GM23338 (cell line): ENCODE measurements around the gene FNDC3A. TPM values are rescaled to one million over a fixed set of nuclear protein-coding genes. Genes with fewer than 3 reads are reported as not detected.

Experiments used
- EZH2 ChIP-seq: fragments of 200-600 bp; sonication (generic); IDR thresholded peaks from one replicate; pipeline ENCODE4 v1.8.0; 2017; ENCODE audit warnings: antibody characterized with exemption, mild to moderate bottlenecking, low read depth; ENCODE audit not compliant: unreplicated experiment
- EZH2phosphoT487 ChIP-seq: fragments of 200-600 bp; sonication (generic); IDR thresholded peaks from one replicate; pipeline ENCODE4 v1.8.1; 2018; ENCODE audit warnings: antibody characterized with exemption; ENCODE audit not compliant: unreplicated experiment
- JUNB ChIP-seq: IDR thresholded peaks from one replicate; pipeline ENCODE4 v1.6.1; 2016; ENCODE audit warnings: antibody characterized with exemption; ENCODE audit not compliant: unreplicated experiment
- REST ChIP-seq: IDR thresholded peaks from one replicate; pipeline ENCODE4 v1.6.1; 2018; ENCODE audit warnings: antibody characterized with exemption; ENCODE audit not compliant: unreplicated experiment
- STAT1 ChIP-seq: IDR thresholded peaks from one replicate; pipeline ENCODE4 v1.6.1; 2016; ENCODE audit warnings: antibody characterized with exemption; ENCODE audit not compliant: unreplicated experiment
- ZNF114 ChIP-seq: fragments of 250-450 bp; sonication (Bioruptor Pico); IDR thresholded peaks from 2 replicates; pipeline ENCODE4 v1.5.0; 2020; ENCODE audit warnings: mild to moderate bottlenecking, moderate library complexity
- polyA plus RNA-seq: library from polyadenylated mRNA; unstranded; fragments of >200 nt; fragmentation: Nextera tagmentation; extraction: Ambion mirVana; gene quantifications from 2 replicates; pipeline ENCODE4 v1.2.1, GENCODE V29; 2016
- total RNA-seq: library from RNA; depleted of rRNA; stranded (reverse); fragments of >200 nt; shearing (Covaris generic); gene quantifications from 2 replicates; pipeline ENCODE4 v1.2.3, GENCODE V29; 2014
- TF ChIP-seq, protein P1 (sequence below): fragments of 250-450 bp; sonication (Bioruptor Pico); IDR thresholded peaks from 2 replicates; pipeline ENCODE4 v1.5.0; 2020; ENCODE audit warnings: mild to moderate bottlenecking, moderate library complexity
- TF ChIP-seq, protein P2 (sequence below): IDR thresholded peaks from 2 replicates; pipeline ENCODE4 v1.6.1; 2016; ENCODE audit warnings: antibody characterized with exemption
- TF ChIP-seq, protein P3 (sequence below), 2 experiments: fragments of 200-600 bp in 1 of 2; sonication (generic) in 1 of 2; conservative IDR thresholded peaks; 2 replicates each; pipeline versions ENCODE4 v1.5.1 to v1.6.1; 2016 to 2017; ENCODE audit warnings: antibody characterized with exemption in 2 of 2, low read depth in 2 of 2, mild to moderate bottlenecking in 2 of 2, moderate library complexity in 1 of 2

Gene FNDC3A
- total and polyA plus RNA-seq, 2 experiments from 2014 or later = 10.3 to 31.1 TPM

- TF ChIP-seq, protein P1, sequence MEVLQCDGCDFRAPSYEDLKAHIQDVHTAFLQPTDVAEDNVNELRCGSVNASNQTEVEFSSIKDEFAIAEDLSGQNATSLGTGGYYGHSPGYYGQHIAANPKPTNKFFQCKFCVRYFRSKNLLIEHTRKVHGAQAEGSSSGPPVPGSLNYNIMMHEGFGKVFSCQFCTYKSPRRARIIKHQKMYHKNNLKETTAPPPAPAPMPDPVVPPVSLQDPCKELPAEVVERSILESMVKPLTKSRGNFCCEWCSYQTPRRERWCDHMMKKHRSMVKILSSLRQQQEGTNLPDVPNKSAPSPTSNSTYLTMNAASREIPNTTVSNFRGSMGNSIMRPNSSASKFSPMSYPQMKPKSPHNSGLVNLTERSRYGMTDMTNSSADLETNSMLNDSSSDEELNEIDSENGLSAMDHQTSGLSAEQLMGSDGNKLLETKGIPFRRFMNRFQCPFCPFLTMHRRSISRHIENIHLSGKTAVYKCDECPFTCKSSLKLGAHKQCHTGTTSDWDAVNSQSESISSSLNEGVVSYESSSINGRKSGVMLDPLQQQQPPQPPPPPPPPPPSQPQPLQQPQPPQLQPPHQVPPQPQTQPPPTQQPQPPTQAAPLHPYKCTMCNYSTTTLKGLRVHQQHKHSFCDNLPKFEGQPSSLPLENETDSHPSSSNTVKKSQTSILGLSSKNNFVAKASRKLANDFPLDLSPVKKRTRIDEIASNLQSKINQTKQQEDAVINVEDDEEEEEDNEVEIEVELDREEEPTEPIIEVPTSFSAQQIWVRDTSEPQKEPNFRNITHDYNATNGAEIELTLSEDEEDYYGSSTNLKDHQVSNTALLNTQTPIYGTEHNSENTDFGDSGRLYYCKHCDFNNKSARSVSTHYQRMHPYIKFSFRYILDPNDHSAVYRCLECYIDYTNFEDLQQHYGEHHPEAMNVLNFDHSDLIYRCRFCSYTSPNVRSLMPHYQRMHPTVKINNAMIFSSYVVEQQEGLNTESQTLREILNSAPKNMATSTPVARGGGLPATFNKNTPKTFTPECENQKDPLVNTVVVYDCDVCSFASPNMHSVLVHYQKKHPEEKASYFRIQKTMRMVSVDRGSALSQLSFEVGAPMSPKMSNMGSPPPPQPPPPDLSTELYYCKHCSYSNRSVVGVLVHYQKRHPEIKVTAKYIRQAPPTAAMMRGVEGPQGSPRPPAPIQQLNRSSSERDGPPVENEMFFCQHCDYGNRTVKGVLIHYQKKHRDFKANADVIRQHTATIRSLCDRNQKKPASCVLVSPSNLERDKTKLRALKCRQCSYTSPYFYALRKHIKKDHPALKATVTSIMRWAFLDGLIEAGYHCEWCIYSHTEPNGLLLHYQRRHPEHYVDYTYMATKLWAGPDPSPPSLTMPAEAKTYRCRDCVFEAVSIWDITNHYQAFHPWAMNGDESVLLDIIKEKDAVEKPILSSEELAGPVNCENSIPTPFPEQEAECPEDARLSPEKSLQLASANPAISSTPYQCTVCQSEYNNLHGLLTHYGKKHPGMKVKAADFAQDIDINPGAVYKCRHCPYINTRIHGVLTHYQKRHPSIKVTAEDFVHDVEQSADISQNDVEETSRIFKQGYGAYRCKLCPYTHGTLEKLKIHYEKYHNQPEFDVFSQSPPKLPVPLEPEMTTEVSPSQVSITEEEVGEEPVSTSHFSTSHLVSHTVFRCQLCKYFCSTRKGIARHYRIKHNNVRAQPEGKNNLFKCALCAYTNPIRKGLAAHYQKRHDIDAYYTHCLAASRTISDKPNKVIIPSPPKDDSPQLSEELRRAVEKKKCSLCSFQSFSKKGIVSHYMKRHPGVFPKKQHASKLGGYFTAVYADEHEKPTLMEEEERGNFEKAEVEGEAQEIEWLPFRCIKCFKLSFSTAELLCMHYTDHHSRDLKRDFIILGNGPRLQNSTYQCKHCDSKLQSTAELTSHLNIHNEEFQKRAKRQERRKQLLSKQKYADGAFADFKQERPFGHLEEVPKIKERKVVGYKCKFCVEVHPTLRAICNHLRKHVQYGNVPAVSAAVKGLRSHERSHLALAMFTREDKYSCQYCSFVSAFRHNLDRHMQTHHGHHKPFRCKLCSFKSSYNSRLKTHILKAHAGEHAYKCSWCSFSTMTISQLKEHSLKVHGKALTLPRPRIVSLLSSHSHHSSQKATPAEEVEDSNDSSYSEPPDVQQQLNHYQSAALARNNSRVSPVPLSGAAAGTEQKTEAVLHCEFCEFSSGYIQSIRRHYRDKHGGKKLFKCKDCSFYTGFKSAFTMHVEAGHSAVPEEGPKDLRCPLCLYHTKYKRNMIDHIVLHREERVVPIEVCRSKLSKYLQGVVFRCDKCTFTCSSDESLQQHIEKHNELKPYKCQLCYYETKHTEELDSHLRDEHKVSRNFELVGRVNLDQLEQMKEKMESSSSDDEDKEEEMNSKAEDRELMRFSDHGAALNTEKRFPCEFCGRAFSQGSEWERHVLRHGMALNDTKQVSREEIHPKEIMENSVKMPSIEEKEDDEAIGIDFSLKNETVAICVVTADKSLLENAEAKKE (CRISPR knock-in tag) = no peak
- TF ChIP-seq STAT1 (no peak), EZH2phosphoT487 (no peak), ZNF114 (CRISPR knock-in tag) (no peak), EZH2 (no peak), REST (no peak), JUNB (no peak)
- TF ChIP-seq, protein P2, sequence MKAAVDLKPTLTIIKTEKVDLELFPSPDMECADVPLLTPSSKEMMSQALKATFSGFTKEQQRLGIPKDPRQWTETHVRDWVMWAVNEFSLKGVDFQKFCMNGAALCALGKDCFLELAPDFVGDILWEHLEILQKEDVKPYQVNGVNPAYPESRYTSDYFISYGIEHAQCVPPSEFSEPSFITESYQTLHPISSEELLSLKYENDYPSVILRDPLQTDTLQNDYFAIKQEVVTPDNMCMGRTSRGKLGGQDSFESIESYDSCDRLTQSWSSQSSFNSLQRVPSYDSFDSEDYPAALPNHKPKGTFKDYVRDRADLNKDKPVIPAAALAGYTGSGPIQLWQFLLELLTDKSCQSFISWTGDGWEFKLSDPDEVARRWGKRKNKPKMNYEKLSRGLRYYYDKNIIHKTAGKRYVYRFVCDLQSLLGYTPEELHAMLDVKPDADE = no peak
- TF ChIP-seq, protein P3, sequence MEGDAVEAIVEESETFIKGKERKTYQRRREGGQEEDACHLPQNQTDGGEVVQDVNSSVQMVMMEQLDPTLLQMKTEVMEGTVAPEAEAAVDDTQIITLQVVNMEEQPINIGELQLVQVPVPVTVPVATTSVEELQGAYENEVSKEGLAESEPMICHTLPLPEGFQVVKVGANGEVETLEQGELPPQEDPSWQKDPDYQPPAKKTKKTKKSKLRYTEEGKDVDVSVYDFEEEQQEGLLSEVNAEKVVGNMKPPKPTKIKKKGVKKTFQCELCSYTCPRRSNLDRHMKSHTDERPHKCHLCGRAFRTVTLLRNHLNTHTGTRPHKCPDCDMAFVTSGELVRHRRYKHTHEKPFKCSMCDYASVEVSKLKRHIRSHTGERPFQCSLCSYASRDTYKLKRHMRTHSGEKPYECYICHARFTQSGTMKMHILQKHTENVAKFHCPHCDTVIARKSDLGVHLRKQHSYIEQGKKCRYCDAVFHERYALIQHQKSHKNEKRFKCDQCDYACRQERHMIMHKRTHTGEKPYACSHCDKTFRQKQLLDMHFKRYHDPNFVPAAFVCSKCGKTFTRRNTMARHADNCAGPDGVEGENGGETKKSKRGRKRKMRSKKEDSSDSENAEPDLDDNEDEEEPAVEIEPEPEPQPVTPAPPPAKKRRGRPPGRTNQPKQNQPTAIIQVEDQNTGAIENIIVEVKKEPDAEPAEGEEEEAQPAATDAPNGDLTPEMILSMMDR (conservative IDR thresholded peaks at IDR 0.05; ENCODE audit: low read depth in 2 of 2) = no peak; a peak in 1 of 4 replicates
Observed at GRCh38 chr13:49099513-49099877, 123.8 kb downstream of the FNDC3A start (continued).
